Right lobe of liver (tissue), 6 donors: Measurements from ENCODE around the gene MNT. TPM values are rescaled to one million over a fixed set of nuclear protein-coding genes. Genes with fewer than 3 reads are reported as not detected.
A peak's percentile ranks its signal among the peaks of the same experiment; 100 is the strongest.

Source experiments
- ATAC-seq, 4 donors: fragments of 200-7000 bp; cut with Tn5 transposase; one replicate each; pipeline ENCODE4 v1.9.1; 2020; ENCODE audit warnings: mild to moderate bottlenecking in 4 of 4, moderate library complexity in 4 of 4
- DNase-seq, 3 donors: peaks; one replicate each; pipeline ENCODE4 v3.0.0-alpha.2; 2020
- H3K27ac ChIP-seq, 3 donors: fragments of 200-600 bp; one replicate each; pipeline ENCODE4 v1.8.0; 2022
- H3K27me3 ChIP-seq, 2 donors: fragments of 200-600 bp; one replicate each; pipeline ENCODE4 v1.8.0; 2022
- H3K36me3 ChIP-seq, 4 donors: fragments of 200-600 bp; sonication (generic) in 1 of 4; one replicate each; pipeline versions ENCODE4 v1.5.1 to v1.8.0; 2017 to 2022; ENCODE audit warnings: control low read depth in 1 of 4
- H3K4me1 ChIP-seq, 4 donors: fragments of 200-600 bp; sonication (generic) in 1 of 4; one replicate each; pipeline versions ENCODE4 v1.5.1 to v1.8.0; 2017 to 2022; ENCODE audit warnings: control low read depth in 1 of 4
- H3K4me3 ChIP-seq, 3 donors: fragments of 200-600 bp; one replicate each; pipeline ENCODE4 v1.8.0; 2022
- H3K9me3 ChIP-seq, 4 donors: fragments of 200-600 bp; sonication (generic) in 1 of 4; one replicate each; pipeline versions ENCODE4 v1.5.1 to v1.8.0; 2017 to 2022; ENCODE audit warnings: control low read depth in 1 of 4
- CTCF ChIP-seq, 4 donors: fragments of 200-600 bp in 3 of 4; fragments of 450-650 bp in 1 of 4; IDR thresholded peaks; one replicate each; pipeline versions ENCODE4 v1.5.1 to v1.8.0; 2016 to 2022; ENCODE audit warnings: antibody characterized with exemption in 4 of 4, mild to moderate bottlenecking in 2 of 4
- POLR2A ChIP-seq: fragments of 450-650 bp; IDR thresholded peaks from one replicate; pipeline ENCODE4 v1.6.1; 2017; ENCODE audit warnings: antibody characterized with exemption, mild to moderate bottlenecking
- WGBS: methylation state at CpG from one replicate; pipeline ENCODE4 v1.1.6; 2018; ENCODE audit warnings: low coverage, low lambda C conversion rate; ENCODE audit not compliant: insufficient coverage; ENCODE audit errors: missing lambda C conversion rate; 5-methylcytosine and 5-hydroxymethylcytosine counted together
- intact Hi-C, 2 donors: fragments of 100-400 bp; cut with DNase I; formaldehyde crosslinking; loops; one replicate each; pipeline versions ENCODE4 v1.11.2 to v1.14.1; 2022
- total RNA-seq, 6 experiments: library from RNA; depleted of rRNA in 2 of 6; stranded (reverse); fragments of >200 nt in 2 of 6; fragmentation: NEBNext Ultra II Directional in 3 of 6; extraction: Animal tissue kit (Norgen Biotek cat#: 25700) in 3 of 6; gene quantifications; one replicate each; pipeline versions ENCODE4 v1.1.0 to v1.2.4, GENCODE V29; 2016 to 2023
- donor health status: DM: no; HTN: yes; CAD: no.
- donor health status: DM: no; HTN: no; CAD: no.
- donor health status: DM: no; HTN: no; CAD: no.
- donor health status: DM: no; HTN: yes; CAD: no.
- donor health status: DM: no; HTN: yes; CAD: no.

The MNT gene
- total RNA-seq, 6 experiments from 2014 or later, result 3.3 to 12.6 (median 7.0) TPM

GRCh38 chr17:2395258-2396181, 5.3 kb downstream of the MNT start:
- H3K27me3 ChIP-seq, result no peaks in the 10 kb centered on the region
- peak overlapping the region; percentile 31 to 99 (median 95) for H3K27ac ChIP-seq
- WGBS, result 0% methylated on average over 1 of the region's 28 CpGs
- no peak overlapping the region for H3K4me3 ChIP-seq
- no peak for ATAC-seq
- no peaks in the 10 kb centered on the region for H3K36me3 ChIP-seq
- H3K4me1 ChIP-seq, result peaks cover 0 to 42% (median 19%) of the 10 kb centered on the region in 4 donors
- intact Hi-C loops, result no loop called here
- H3K9me3 ChIP-seq, result no peaks in the 10 kb centered on the region
- TF ChIP-seq CTCF (IDR thresholded peaks at IDR 0.05) (no peak), POLR2A (no peak)
- DNase-seq, result peak in 2 of 3 donors; percentile 55 to 59

GRCh38 chr17:2394775-2395201, 6.1 kb downstream of the MNT start:
- intact Hi-C loops, result no loop called here
- H3K27me3 ChIP-seq, result no peaks in the 10 kb centered on the region
- DNase-seq, result peak in 2 of 3 donors; percentile 53 to 61

GRCh38 chr17:2393954-2394749, 6.7 kb downstream of the MNT start:
- peaks cover 0 to 41% (median 19%) of the 10 kb centered on the region in 4 donors for H3K4me1 ChIP-seq
- H3K27me3 ChIP-seq, result no peaks in the 10 kb centered on the region
- intact Hi-C loops, result no loop called here
- H3K27ac ChIP-seq, result peak overlapping the region; percentile 36 to 99 (median 98)
- no peaks in the 10 kb centered on the region for H3K36me3 ChIP-seq
- no peak for TF ChIP-seq POLR2A
- TF ChIP-seq CTCF (IDR thresholded peaks at IDR 0.05), result no peak
- DNase-seq, result peak in 1 of 3 donors; percentile 60
- no peak for ATAC-seq
- no peaks in the 10 kb centered on the region for H3K9me3 ChIP-seq
- peak overlapping the region in 2 of 3 donors; percentile 72 to 78 for H3K4me3 ChIP-seq
- 85% methylated on average over 2 of the region's 53 CpGs for WGBS

More at GRCh38 chr17:2394775-2395201, 6.1 kb downstream of the MNT start:
- Histone ChIP-seq H3K9me3 (no peaks in the 10 kb centered on the region), H3K36me3 (no peaks in the 10 kb centered on the region), H3K4me3 (no peak overlapping the region), H3K4me1 (peaks cover 0 to 42% (median 19%) of the 10 kb centered on the region in 4 donors), H3K27ac (peak overlapping the region; percentile 36 to 99 (median 98))
- WGBS, result 100% methylated on average over 2 of the region's 16 CpGs
- TF ChIP-seq CTCF (IDR thresholded peaks at IDR 0.05), result no peak
- no peak for TF ChIP-seq POLR2A
- ATAC-seq, result no peak

GRCh38 chr17:2393174-2393953, 7.5 kb downstream of the MNT start:
- WGBS, result 0% methylated on average over 7 of the region's 99 CpGs
- H3K4me3 ChIP-seq, result peak overlapping the region; percentile 72 to 87 (median 78)
- intact Hi-C loops, result no loop called here
- DNase-seq, result peak; percentile 94 to 95 (median 95)
- H3K27me3 ChIP-seq, result no peaks in the 10 kb centered on the region
- no peaks in the 10 kb centered on the region for H3K36me3 ChIP-seq
- H3K9me3 ChIP-seq, result no peaks in the 10 kb centered on the region
- ATAC-seq, result peak; percentile 47 to 68 (median 61)
- peaks cover 0 to 33% (median 18%) of the 10 kb centered on the region in 4 donors for H3K4me1 ChIP-seq
- H3K27ac ChIP-seq, result peak overlapping the region; percentile 90 to 99 (median 98)
- TF ChIP-seq POLR2A (peak; percentile 77), CTCF (IDR thresholded peaks at IDR 0.05) (no peak)
